Naive thymus-derived CD4-positive, alpha-beta T cell (primary cell): Measurements from ENCODE around the gene SCAMP2. TPM values are rescaled to one million over a fixed set of nuclear protein-coding genes. Genes with fewer than 3 reads are reported as not detected.

Source experiments
- ATAC-seq: fragments of 150-1000 bp; cut with Tn5 transposase; 2 replicates; pipeline ENCODE4 v1.10.0; 2021; ENCODE audit warnings: mild to moderate bottlenecking, moderate library complexity
- CTCF ChIA-PET: fragments of 350-600 bp; sonication (Branson Sonifier 250); formaldehyde crosslinking; loops from one replicate; lab custom pipeline; 2021; ENCODE audit warnings: antibody characterized with exemption; lab: Charles Lee
- POLR2A ChIA-PET: fragments of 350-600 bp; sonication (Branson Sonifier 250); formaldehyde crosslinking; loops from one replicate; lab custom pipeline; 2021; ENCODE audit warnings: antibody characterized with exemption, inconsistent platforms; lab: Charles Lee
- DNase-seq, 9 donors: peaks; one replicate each; pipeline versions ENCODE4 v3.0.0 to v3.0.0-alpha.2; 2020 to 2022; ENCODE audit warnings: mixed read lengths in 1 of 9
- H3K27ac ChIP-seq: one replicate; pipeline ENCODE4 v1.7.0; 2013; ENCODE audit warnings: mild to moderate bottlenecking, low read depth, low read length, moderate library complexity
- H3K27me3 ChIP-seq, 2 donors: one replicate each; pipeline ENCODE4 v1.7.0; 2013; ENCODE audit warnings: low read length in 2 of 2, mild to moderate bottlenecking in 2 of 2, moderate library complexity in 2 of 2; ENCODE audit not compliant: control insufficient read depth in 2 of 2, insufficient read depth in 2 of 2
- H3K36me3 ChIP-seq, 3 experiments: 1 replicate in 2 of 3; 2 replicates in 1 of 3; pipeline ENCODE4 v1.7.0; 2013; ENCODE audit warnings: low read length in 3 of 3, mild to moderate bottlenecking in 3 of 3, moderate library complexity in 1 of 3; ENCODE audit not compliant: insufficient read depth in 3 of 3, control insufficient read depth in 2 of 3
- H3K4me1 ChIP-seq, 2 donors: one replicate each; pipeline ENCODE4 v1.7.0; 2013; ENCODE audit warnings: low read length in 2 of 2, mild to moderate bottlenecking in 2 of 2, moderate library complexity in 1 of 2; ENCODE audit not compliant: control insufficient read depth in 2 of 2, insufficient read depth in 2 of 2
- H3K4me3 ChIP-seq: 2 replicates; pipeline ENCODE4 v1.7.0; 2013; ENCODE audit warnings: mild to moderate bottlenecking, low read length
- H3K9me3 ChIP-seq, 3 experiments: 1 replicate in 2 of 3; 2 replicates in 1 of 3; pipeline ENCODE4 v1.7.0; 2013; ENCODE audit warnings: low read length in 3 of 3; ENCODE audit not compliant: control insufficient read depth in 2 of 3
- H3K27ac Mint-ChIP-seq, 9 donors: one replicate each; pipeline ENCODE4 v1.8.0; 2020 to 2022; ENCODE audit warnings: mixed read lengths in 9 of 9, mild to moderate bottlenecking in 8 of 9, moderate library complexity in 5 of 9, inconsistent platforms in 2 of 9
- H3K27me3 Mint-ChIP-seq, 5 donors: one replicate each; pipeline ENCODE4 v1.8.0; 2021 to 2022; ENCODE audit warnings: mixed read lengths in 5 of 5, mild to moderate bottlenecking in 1 of 5
- H3K36me3 Mint-ChIP-seq, 5 donors: one replicate each; pipeline ENCODE4 v1.8.0; 2020 to 2022; ENCODE audit warnings: mixed read lengths in 5 of 5, mild to moderate bottlenecking in 3 of 5, inconsistent platforms in 1 of 5
- H3K4me1 Mint-ChIP-seq, 7 donors: one replicate each; pipeline ENCODE4 v1.8.0; 2020 to 2022; ENCODE audit warnings: mixed read lengths in 7 of 7, mild to moderate bottlenecking in 3 of 7, inconsistent platforms in 1 of 7
- H3K4me3 Mint-ChIP-seq, 10 donors: one replicate each; pipeline ENCODE4 v1.8.0; 2020 to 2022; ENCODE audit warnings: mild to moderate bottlenecking in 10 of 10, mixed read lengths in 10 of 10, moderate library complexity in 6 of 10, inconsistent platforms in 2 of 10
- H3K9me3 Mint-ChIP-seq, 11 donors: one replicate each; pipeline ENCODE4 v1.8.0; 2020 to 2022; ENCODE audit warnings: mixed read lengths in 11 of 11, mild to moderate bottlenecking in 4 of 11, inconsistent platforms in 1 of 11, moderate library complexity in 1 of 11
- intact Hi-C, 2 donors: fragments of 100-400 bp; cut with micrococcal nuclease; formaldehyde crosslinking; loops; one replicate each; pipeline ENCODE4 v1.15.1; 2023
- polyA plus RNA-seq, 2 donors: library from polyadenylated mRNA; unstranded; fragments of 300-500 nt; fragmentation: Illumina TruSeq; gene quantifications; one replicate each; pipeline ENCODE4 v1.2.3, GENCODE V29; 2021
- total RNA-seq, 6 experiments: library from RNA in 5 of 6; stranded (reverse) in 5 of 6; gene quantifications; 1 replicate in 5 of 6; 2 replicates in 1 of 6; pipeline ENCODE4 v1.2.3 and lab custom pipeline; 2021 to 2026

Gene SCAMP2
- total and polyA plus RNA-seq, 7 experiments from 2014 or later: 78.9 to 141 (median 122) TPM

DNA sequence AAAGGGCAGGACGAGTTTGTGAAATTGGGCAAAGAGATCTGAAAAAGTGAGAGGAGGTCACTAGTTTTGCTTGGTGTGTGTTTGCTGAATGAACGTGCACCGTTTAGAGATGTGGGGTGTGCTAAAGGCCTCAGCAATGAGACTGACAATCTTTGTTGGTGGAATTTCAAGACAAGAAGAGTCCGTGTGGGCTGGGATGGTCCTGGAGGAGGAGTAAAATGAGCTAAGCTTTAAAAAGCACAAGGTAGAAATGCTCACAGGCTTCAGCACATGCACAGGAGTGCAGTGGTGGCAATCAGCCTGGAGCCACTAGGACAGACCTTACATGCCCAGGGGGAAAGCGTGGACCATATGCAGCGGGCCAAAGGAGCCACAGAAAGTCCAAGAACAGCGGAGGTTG, 48.2 kb downstream of the SCAMP2 start:
- no peaks in the 10 kb centered on the region for H3K36me3 ChIP-seq
- Mint-ChIP-seq H3K9me3 (no peaks in the 10 kb centered on the region), H3K4me3 (peak overlapping the region in 1 of 10 donors; percentile 20), H3K36me3 (no peaks in the 10 kb centered on the region), H3K27ac (peak overlapping the region in 1 of 9 donors; percentile 27), H3K4me1 (peaks cover 0 to 6% (median 0%) of the 10 kb centered on the region in 7 donors), H3K27me3 (peaks cover 21 to 35% (median 24%) of the 10 kb centered on the region in 5 donors)
- no peak for ATAC-seq
- no peaks in the 10 kb centered on the region for H3K4me1 ChIP-seq
- no peak overlapping the region for H3K27ac ChIP-seq
- CTCF ChIA-PET: interaction anchor here (1.2 to 1.6 kb wide), 2 partner anchors 25 to 56 kb away, joined by 3 to 5 read pairs; no protein-coding TSS in a partner anchor
- POLR2A ChIA-PET: interaction anchor here (1.0 kb wide), 1 partner anchor 9 kb away, joined by 3 read pairs; no protein-coding TSS in a partner anchor
- no peak for DNase-seq
- no peak overlapping the region for H3K4me3 ChIP-seq
- intact Hi-C loops: no loop called here
- peaks cover 0 to 12% of the 10 kb centered on the region in 2 donors for H3K27me3 ChIP-seq
- no peaks in the 10 kb centered on the region for H3K9me3 ChIP-seq

DNA sequence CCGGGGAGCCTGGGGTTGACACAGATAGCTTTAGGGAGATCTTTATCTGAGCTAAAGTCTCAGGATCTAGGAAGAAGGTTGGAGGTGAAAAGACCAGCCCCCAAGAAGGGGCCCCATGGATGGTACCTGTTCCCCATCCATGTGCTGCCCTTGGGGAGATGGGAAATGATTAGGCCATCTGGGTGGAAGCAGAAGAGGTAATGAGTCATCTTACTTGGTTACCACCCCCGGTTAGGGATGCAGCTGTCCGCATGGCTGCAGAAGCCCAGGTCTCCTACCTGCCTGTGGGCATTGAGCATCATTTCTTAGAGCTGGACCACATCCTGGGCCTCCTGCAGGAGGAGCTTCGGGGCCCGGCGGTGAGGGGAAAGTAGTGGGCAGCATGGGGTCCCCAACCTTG, 49.8 kb downstream of the SCAMP2 start:
- ATAC-seq: no peak
- intact Hi-C loops: no loop called here
- Mint-ChIP-seq H3K9me3 (no peaks in the 10 kb centered on the region), H3K4me3 (no peak overlapping the region), H3K27me3 (peaks cover 13 to 27% (median 21%) of the 10 kb centered on the region in 5 donors), H3K27ac (no peak overlapping the region), H3K4me1 (peaks cover 0 to 10% (median 4%) of the 10 kb centered on the region in 7 donors), H3K36me3 (no peaks in the 10 kb centered on the region)
- no peaks in the 10 kb centered on the region for H3K9me3 ChIP-seq
- ChIA-PET POLR2A (interaction anchor here (0.6 kb wide), 1 partner anchor 22 kb away, joined by 5 read pairs; no protein-coding TSS in a partner anchor), CTCF (no interaction called here)
- no peak overlapping the region for H3K4me3 ChIP-seq
- peaks cover 0 to 12% of the 10 kb centered on the region in 2 donors for H3K27me3 ChIP-seq
- no peak overlapping the region for H3K27ac ChIP-seq
- no peak for DNase-seq
- no peaks in the 10 kb centered on the region for H3K4me1 ChIP-seq
- H3K36me3 ChIP-seq: no peaks in the 10 kb centered on the region

DNA sequence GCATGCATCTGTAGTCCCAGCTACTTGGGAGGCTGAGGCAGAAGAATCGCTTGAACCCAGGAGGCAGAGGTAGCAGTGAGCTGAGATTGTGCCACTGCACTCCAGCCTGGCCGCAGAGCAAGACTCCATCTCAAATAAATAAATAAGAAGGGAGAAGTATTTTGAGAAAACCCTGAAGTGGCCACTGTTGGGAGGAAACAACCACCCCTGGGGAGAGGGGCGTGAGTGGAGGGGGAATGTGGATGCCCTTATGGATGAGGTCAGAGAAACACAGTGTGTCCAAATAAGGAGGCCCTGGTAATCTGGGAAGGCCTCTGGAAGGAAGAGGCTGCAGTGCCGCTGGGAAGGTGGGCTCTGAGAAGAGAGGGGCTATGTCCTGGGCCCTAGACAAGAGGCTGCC, 50.9 kb downstream of the SCAMP2 start:
- ATAC-seq: no peak
- Histone ChIP-seq H3K4me3 (no peak overlapping the region), H3K4me1 (no peaks in the 10 kb centered on the region), H3K36me3 (no peaks in the 10 kb centered on the region), H3K27me3 (peaks cover 0 to 7% of the 10 kb centered on the region in 2 donors), H3K27ac (no peak overlapping the region), H3K9me3 (no peaks in the 10 kb centered on the region)
- H3K27ac Mint-ChIP-seq: no peak overlapping the region
- H3K4me1 Mint-ChIP-seq: peaks cover 0 to 13% (median 4%) of the 10 kb centered on the region in 7 donors
- CTCF ChIA-PET: interaction anchor here (0.6 kb wide), 1 partner anchor 315 kb away, joined by 4 read pairs; no protein-coding TSS in a partner anchor
- H3K27me3 Mint-ChIP-seq: peaks cover 2 to 18% (median 12%) of the 10 kb centered on the region in 5 donors
- POLR2A ChIA-PET: interaction anchor here (0.6 kb wide), 1 partner anchor 149 kb away, joined by 4 read pairs; no protein-coding TSS in a partner anchor
- no peak for DNase-seq
- no peaks in the 10 kb centered on the region for H3K9me3 Mint-ChIP-seq
- H3K36me3 Mint-ChIP-seq: no peaks in the 10 kb centered on the region
- H3K4me3 Mint-ChIP-seq: no peak overlapping the region
- intact Hi-C loops: no loop called here

GRCh38 chr15:74821790-74822158, 51.4 kb downstream of the SCAMP2 start:
- CTCF ChIA-PET: interaction anchor here (0.6 kb wide), 1 partner anchor 315 kb away, joined by 4 read pairs; no protein-coding TSS in a partner anchor
- no peaks in the 10 kb centered on the region for H3K9me3 ChIP-seq
- H3K9me3 Mint-ChIP-seq: no peaks in the 10 kb centered on the region
- H3K27ac ChIP-seq: no peak overlapping the region
- H3K27me3 ChIP-seq: peaks cover 0 to 2% of the 10 kb centered on the region in 2 donors
- ATAC-seq: no peak
- POLR2A ChIA-PET: interaction anchor here (0.6 kb wide), 1 partner anchor 148 kb away, joined by 4 read pairs; no protein-coding TSS in a partner anchor
- DNase-seq: no peak
- H3K4me1 Mint-ChIP-seq: peaks cover 0 to 13% (median 4%) of the 10 kb centered on the region in 7 donors
- H3K36me3 ChIP-seq: no peaks in the 10 kb centered on the region
- no peaks in the 10 kb centered on the region for H3K4me1 ChIP-seq
- H3K4me3 ChIP-seq: no peak overlapping the region
- intact Hi-C loops: no loop called here
- peaks cover 0 to 14% (median 7%) of the 10 kb centered on the region in 5 donors for H3K27me3 Mint-ChIP-seq
- no peak overlapping the region for H3K4me3 Mint-ChIP-seq
- H3K27ac Mint-ChIP-seq: no peak overlapping the region
- no peaks in the 10 kb centered on the region for H3K36me3 Mint-ChIP-seq

DNA sequence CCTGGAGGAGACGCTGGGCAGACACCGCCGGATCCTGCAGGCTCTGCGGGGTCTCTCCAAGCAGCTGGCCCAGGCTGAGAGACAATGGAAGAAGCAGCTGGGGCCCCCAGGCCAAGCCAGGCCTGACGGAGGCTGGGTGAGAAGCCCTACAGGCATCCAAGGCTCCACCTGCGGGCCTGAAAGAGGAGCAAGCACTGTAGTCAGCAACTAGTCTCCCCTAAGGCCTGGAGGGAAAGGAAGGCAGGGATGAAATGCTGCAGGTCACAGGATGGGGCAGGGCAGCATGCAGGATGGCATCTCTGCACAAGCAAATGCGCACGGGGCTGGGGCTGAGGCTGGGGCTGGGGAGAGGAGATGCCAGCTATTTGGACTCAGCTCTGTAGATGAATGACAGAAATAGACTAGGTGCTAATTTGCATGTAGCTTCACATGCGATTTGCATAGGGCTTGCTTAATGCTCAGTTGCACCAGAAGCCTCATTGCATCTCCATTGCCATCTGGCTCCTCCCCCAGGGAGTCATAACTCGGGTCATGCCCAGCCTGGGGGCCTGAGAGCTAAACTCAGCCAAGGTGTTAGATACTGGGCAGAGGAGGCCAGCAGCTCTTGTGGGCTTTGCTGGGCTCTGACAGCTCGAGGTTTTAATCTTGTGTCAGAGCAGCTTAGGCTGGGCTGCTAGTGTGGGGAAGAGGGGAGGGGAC, 51.9 kb downstream of the SCAMP2 start:
- no peak overlapping the region for H3K27ac ChIP-seq
- H3K36me3 ChIP-seq: no peaks in the 10 kb centered on the region
- Mint-ChIP-seq H3K4me3 (no peak overlapping the region), H3K9me3 (no peaks in the 10 kb centered on the region), H3K27ac (no peak overlapping the region), H3K4me1 (peaks cover 0 to 13% (median 4%) of the 10 kb centered on the region in 7 donors), H3K27me3 (peaks cover 0 to 10% (median 7%) of the 10 kb centered on the region in 5 donors), H3K36me3 (no peaks in the 10 kb centered on the region)
- DNase-seq (no peak), ATAC-seq (peak; percentile 39)
- intact Hi-C loops: no loop called here
- no peaks in the 10 kb centered on the region for H3K27me3 ChIP-seq
- POLR2A ChIA-PET: no interaction called here
- no peaks in the 10 kb centered on the region for H3K9me3 ChIP-seq
- H3K4me3 ChIP-seq: no peak overlapping the region
- CTCF ChIA-PET: interaction anchor here (0.6 kb wide), 1 partner anchor 314 kb away, joined by 4 read pairs; no protein-coding TSS in a partner anchor
- no peaks in the 10 kb centered on the region for H3K4me1 ChIP-seq

GRCh38 chr15:74820056-74820455, 53.1 kb downstream of the SCAMP2 start:
- CTCF ChIA-PET: interaction anchor here (1.5 kb wide), 1 partner anchor 51 kb away, joined by 4 read pairs; no protein-coding TSS in a partner anchor
- Histone ChIP-seq H3K4me1 (no peaks in the 10 kb centered on the region), H3K27ac (no peak overlapping the region), H3K4me3 (no peak overlapping the region), H3K27me3 (no peaks in the 10 kb centered on the region), H3K36me3 (no peaks in the 10 kb centered on the region), H3K9me3 (no peaks in the 10 kb centered on the region)
- ATAC-seq (no peak), DNase-seq (no peak)
- Mint-ChIP-seq H3K36me3 (no peaks in the 10 kb centered on the region), H3K9me3 (no peaks in the 10 kb centered on the region), H3K4me3 (no peak overlapping the region), H3K27me3 (peaks cover 0 to 7% (median 5%) of the 10 kb centered on the region in 5 donors), H3K4me1 (peaks cover 0 to 17% (median 4%) of the 10 kb centered on the region in 7 donors), H3K27ac (no peak overlapping the region)
- intact Hi-C loops: no loop called here
- POLR2A ChIA-PET: interaction anchor here (0.6 kb wide), 1 partner anchor 42 kb away, joined by 3 read pairs; no protein-coding TSS in a partner anchor
